Motor neuron (in vitro differentiated cells): ENCODE results near the gene FSTL4. TPM values are rescaled to one million over a fixed set of nuclear protein-coding genes. Genes with fewer than 3 reads are reported as not detected.

Source experiments
- ATAC-seq, 8 experiments: fragments of 200-7000 bp; cut with Tn5 transposase; replicated peaks in 6 of 8; 2 replicates each; pipeline ENCODE4 v1.8.0; 2021; ENCODE audit warnings: mild to moderate bottlenecking in 8 of 8, moderate library complexity in 8 of 8
- H3K27ac ChIP-seq, 2 donors: fragments of 250-450 bp; sonication (Bioruptor Pico); 2 replicates each; pipeline ENCODE4 v1.9.0; 2021; ENCODE audit warnings: antibody characterized with exemption in 2 of 2, mild to moderate bottlenecking in 2 of 2, moderate library complexity in 1 of 2
- H3K4me1 ChIP-seq, 2 donors: fragments of 250-450 bp; sonication (Bioruptor Pico); replicated peaks in 1 of 2; 2 replicates each; pipeline ENCODE4 v1.6.1; 2021; ENCODE audit warnings: antibody characterized with exemption in 2 of 2, mild to moderate bottlenecking in 2 of 2, moderate library complexity in 1 of 2
- H3K4me3 ChIP-seq, 5 donors: fragments of 250-450 bp; sonication (Bioruptor Pico); 2 replicates each; pipeline ENCODE4 v1.9.0; 2021; ENCODE audit warnings: antibody characterized with exemption in 5 of 5, mild to moderate bottlenecking in 5 of 5, moderate library complexity in 4 of 5
- WGBS, 10 experiments: fragments of 450-650 bp; shearing (Covaris generic); methylation state at CpG; one replicate each; pipeline ENCODE4 v1.0.0; 2022; 5-methylcytosine and 5-hydroxymethylcytosine counted together
- in situ Hi-C, 9 experiments: fragments of 400-800 bp; cut with MboI; loops; one replicate each; pipeline ENCODE4 v1.15.0; 2021; ENCODE audit warnings: low sequenced_read_pairs in 9 of 9, low pct_unique_long_range_greater_than_20kb in 2 of 9; ENCODE audit not compliant: unreplicated experiment in 9 of 9
- total RNA-seq, 8 experiments: library from RNA; unstranded; fragments of 300-600 nt; gene quantifications; 2 replicates each; pipeline versions ENCODE4 v1.2.3 to v1.2.4, GENCODE V29; 2022

FSTL4 gene
- total RNA-seq, 8 experiments from 2014 or later: 0.13 to 5.5 (median 1.9) TPM

DNA sequence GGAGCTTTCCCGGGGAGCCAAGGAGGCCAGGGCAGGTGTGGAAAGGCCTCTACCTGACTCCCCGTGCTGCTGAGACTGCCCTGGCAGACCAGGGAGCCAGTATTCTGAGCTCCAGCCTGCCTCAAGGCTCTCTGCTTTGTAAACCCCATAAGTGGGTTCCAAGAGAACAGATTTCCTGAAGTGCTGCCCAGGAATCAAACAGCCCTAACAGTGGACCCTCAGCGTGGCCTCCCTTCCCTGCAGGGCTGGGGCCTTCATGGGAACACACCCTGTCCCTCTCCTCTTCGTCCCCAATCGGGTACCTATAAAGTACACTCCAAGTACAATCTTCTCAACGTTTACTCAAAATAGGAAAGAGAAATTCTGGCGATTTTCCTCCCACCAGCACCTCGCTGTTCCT, 252.5 kb downstream of the FSTL4 start:
- H3K4me3 ChIP-seq: no peak overlapping the region
- ATAC-seq: no peak
- in situ Hi-C loops: no loop called here
- no peak overlapping the region for H3K27ac ChIP-seq
- H3K4me1 ChIP-seq: peaks cover 5 to 24% of the 10 kb centered on the region in 2 donors
- 21 to 90% (median 56%) methylated on average over 2 to 7 of the region's 8 CpGs; no CpG with 5 or more reads in 2 of the 10 experiments for WGBS, 10 experiments

- WGBS, 10 experiments: 46 to 100% (median 93%) methylated on average over 1 to 11 of the region's 12 CpGs; no CpG with 5 or more reads in 5 of the 10 experiments
- Histone ChIP-seq H3K4me3 (no peak overlapping the region), H3K27ac (no peak overlapping the region), H3K4me1 (peaks cover 5 to 8% of the 10 kb centered on the region in 2 donors)
- in situ Hi-C loops: no loop called here
- ATAC-seq: no peak
Measured at GRCh38 chr5:133358271-133358670, 254.1 kb downstream of the FSTL4 start.

- no peak for ATAC-seq
- in situ Hi-C loops: no loop called here
- no peak overlapping the region for H3K4me3 ChIP-seq
- H3K27ac ChIP-seq: no peak overlapping the region
- peaks cover 5 to 8% of the 10 kb centered on the region in 2 donors for H3K4me1 ChIP-seq
- 20 to 100% (median 97%) methylated on average over 1 to 3 of the region's 4 CpGs; no CpG with 5 or more reads in 6 of the 10 experiments for WGBS, 10 experiments
Measured at GRCh38 chr5:133357758-133358157, 254.6 kb downstream of the FSTL4 start.

- H3K4me1 ChIP-seq: peaks cover 5 to 8% of the 10 kb centered on the region in 2 donors
- H3K27ac ChIP-seq: no peak overlapping the region
- WGBS, 10 experiments: 17 to 87% (median 62%) methylated on average over 1 to 3 of the region's 4 CpGs; no CpG with 5 or more reads in 4 of the 10 experiments
- peak in 2 of 8 experiments; percentile 44 to 50 for ATAC-seq
- in situ Hi-C loops: no loop called here
- no peak overlapping the region for H3K4me3 ChIP-seq
Measured at GRCh38 chr5:133356984-133357421, 255.3 kb downstream of the FSTL4 start.

GRCh38 chr5:133356396-133356983, 255.9 kb downstream of the FSTL4 start:
- peaks cover 5 to 8% of the 10 kb centered on the region in 2 donors for H3K4me1 ChIP-seq
- no peak overlapping the region for H3K27ac ChIP-seq
- ATAC-seq: no peak
- 20 to 88% (median 53%) methylated on average over 1 to 3 of the region's 5 CpGs; no CpG with 5 or more reads in 3 of the 10 experiments for WGBS, 10 experiments
- no peak overlapping the region for H3K4me3 ChIP-seq
- in situ Hi-C loops: no loop called here

DNA sequence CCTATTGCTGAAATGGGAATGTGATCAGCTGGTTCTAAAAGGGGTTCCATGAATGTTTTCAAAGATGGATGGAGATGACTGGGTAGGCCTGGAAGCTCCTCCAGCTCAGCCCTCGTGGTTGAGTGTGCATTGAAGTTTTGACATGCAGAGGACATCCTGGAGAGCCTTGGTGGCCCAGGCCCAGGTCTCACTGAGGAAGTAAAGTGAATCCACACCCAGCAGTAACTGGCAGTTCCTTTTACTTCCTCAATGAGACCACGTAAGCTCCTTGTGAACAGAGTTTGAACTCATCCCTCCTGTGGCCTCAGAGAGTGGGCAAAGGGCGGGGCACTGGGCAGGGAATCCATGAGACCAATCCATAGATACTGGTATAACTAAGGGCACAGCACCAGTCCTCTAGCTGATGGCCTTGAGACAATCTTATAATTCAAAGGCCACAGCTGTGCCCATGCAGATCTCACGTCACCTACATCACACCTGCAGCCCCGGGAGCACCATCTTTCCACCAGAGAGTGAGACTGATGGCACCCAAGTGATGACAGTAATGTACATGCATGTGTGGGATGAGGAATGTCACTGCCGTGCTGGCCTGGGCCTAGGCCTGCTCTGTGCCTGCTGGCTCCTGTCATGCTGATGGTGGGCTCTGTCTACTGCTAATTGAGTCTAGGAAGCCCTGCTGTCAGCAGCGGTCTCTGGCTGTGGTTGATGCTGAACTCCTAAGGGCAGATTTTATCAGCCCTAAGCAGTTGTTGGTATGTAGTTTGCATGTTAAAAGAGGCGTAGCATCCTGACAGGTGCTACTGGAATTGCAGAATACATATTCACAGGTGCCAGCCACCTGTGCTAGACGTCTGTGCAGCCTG, 257.8 kb downstream of the FSTL4 start:
- no peak for ATAC-seq
- 20 to 100% (median 80%) methylated on average over 1 to 7 of the region's 9 CpGs; no CpG with 5 or more reads in 1 of the 10 experiments for WGBS, 10 experiments
- no peak overlapping the region for H3K27ac ChIP-seq
- H3K4me3 ChIP-seq: no peak overlapping the region
- H3K4me1 ChIP-seq: no peaks in the 10 kb centered on the region
- in situ Hi-C loops: no loop called here

GRCh38 chr5:133353741-133354140, 258.6 kb downstream of the FSTL4 start:
- in situ Hi-C loops: no loop called here
- peak in 5 of 8 experiments; percentile 37 to 86 (median 70) for ATAC-seq
- WGBS, 10 experiments: 14 to 37% (median 27%) methylated on average over 3 to 7 of the region's 8 CpGs; no CpG with 5 or more reads in 5 of the 10 experiments

DNA sequence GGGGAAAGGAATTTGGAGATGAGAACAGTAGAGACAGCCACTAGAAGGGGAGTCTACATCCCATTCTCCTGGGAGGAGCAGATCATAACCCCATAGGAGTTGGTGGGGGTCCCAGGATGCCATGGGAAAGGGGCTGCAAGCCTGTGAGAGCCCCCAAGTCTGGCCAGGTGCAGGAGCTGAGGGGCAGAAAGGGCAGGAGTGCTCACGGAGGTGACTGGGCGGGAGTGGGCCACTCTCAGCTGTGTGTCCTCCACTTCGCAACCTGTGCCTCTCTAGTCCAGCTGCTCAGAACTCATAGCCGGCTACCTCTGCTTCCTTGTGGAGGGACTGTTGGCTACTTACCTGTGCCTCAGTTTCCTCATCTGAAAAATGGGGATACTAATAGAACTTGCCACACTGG, 263.9 kb downstream of the FSTL4 start:
- ATAC-seq: no peak
- in situ Hi-C loops: no loop called here
- Histone ChIP-seq H3K27ac (no peak overlapping the region), H3K4me3 (no peak overlapping the region), H3K4me1 (no peaks in the 10 kb centered on the region)
- WGBS, 10 experiments: 41 to 100% (median 80%) methylated on average over 1 to 3 of the region's 4 CpGs; no CpG with 5 or more reads in 6 of the 10 experiments

More at GRCh38 chr5:133353741-133354140, 258.6 kb downstream of the FSTL4 start:
- no peaks in the 10 kb centered on the region for H3K4me1 ChIP-seq
- H3K4me3 ChIP-seq: no peak overlapping the region
- no peak overlapping the region for H3K27ac ChIP-seq

DNA sequence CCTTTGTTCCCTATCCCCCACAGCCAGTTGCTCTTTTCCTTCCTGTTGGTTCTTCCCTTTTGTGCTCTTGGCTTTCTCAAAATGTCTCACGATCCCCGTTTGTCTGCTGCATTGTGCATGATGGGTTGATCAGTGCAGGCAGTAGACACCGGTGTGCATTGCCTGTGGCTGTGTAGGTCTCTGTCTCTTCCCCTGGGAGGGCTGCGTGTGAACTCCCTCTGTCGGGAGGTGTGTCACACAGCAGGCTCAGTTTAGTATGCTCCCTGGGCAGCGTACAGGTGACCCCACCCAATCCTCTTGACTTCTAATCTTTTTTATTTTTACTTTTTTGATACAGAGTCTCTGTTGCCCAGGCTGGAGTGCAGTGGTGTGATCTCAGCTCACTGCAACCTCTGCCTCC, 265.3 kb downstream of the FSTL4 start:
- in situ Hi-C loops: no loop called here
- peak in 2 of 8 experiments; percentile 49 to 72 for ATAC-seq
- no peaks in the 10 kb centered on the region for H3K4me1 ChIP-seq
- 50 to 89% (median 75%) methylated on average over 1 to 6 of the region's 6 CpGs; no CpG with 5 or more reads in 2 of the 10 experiments for WGBS, 10 experiments
- H3K27ac ChIP-seq: no peak overlapping the region
- H3K4me3 ChIP-seq: no peak overlapping the region

GRCh38 chr5:133344266-133344665, 268.1 kb downstream of the FSTL4 start:
- in situ Hi-C loops: no loop called here

DNA sequence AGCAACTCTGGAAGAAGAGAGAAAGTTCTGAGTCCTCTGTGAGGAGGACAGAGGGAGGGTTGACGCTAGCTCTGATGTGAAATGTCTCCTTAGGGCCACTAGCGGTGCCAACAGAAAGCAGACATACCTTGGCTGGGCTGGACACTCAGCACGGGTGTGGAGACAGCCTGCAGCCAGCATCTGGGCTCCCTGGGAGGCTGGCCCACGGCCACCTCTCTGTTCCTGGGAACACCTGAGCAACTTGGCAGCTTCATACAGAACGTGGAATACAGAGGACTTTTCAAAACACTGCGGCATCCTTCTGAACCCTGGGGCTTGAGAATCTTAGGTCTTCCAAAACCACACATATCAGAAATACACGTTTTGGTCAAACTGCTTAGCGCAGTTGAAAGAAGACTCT, 269.1 kb downstream of the FSTL4 start:
- no peak for ATAC-seq
- WGBS, 10 experiments: 44 to 93% (median 82%) methylated on average over 2 to 7 of the region's 8 CpGs; no CpG with 5 or more reads in 3 of the 10 experiments
- in situ Hi-C loops: no loop called here
- no peaks in the 10 kb centered on the region for H3K4me1 ChIP-seq
- H3K4me3 ChIP-seq: no peak overlapping the region
- no peak overlapping the region for H3K27ac ChIP-seq

More at GRCh38 chr5:133344266-133344665, 268.1 kb downstream of the FSTL4 start:
- Histone ChIP-seq H3K4me3 (no peak overlapping the region), H3K27ac (no peak overlapping the region), H3K4me1 (no peaks in the 10 kb centered on the region)
- WGBS, 10 experiments: 13 to 100% (median 57%) methylated on average over 1 to 2 of the region's 2 CpGs
- ATAC-seq: no peak

GRCh38 chr5:133341915-133342710, 270.2 kb downstream of the FSTL4 start:
- ATAC-seq: peak in 1 of 8 experiments; percentile 33
- WGBS, 10 experiments: 0 to 83% (median 64%) methylated on average over 1 to 5 of the region's 8 CpGs; no CpG with 5 or more reads in 3 of the 10 experiments
- in situ Hi-C loops: no loop called here
- Histone ChIP-seq H3K4me3 (no peak overlapping the region), H3K4me1 (no peaks in the 10 kb centered on the region), H3K27ac (no peak overlapping the region)
